AG04450 (cell line): ENCODE measurements around the gene UNC5C. TPM values are rescaled to one million over a fixed set of nuclear protein-coding genes. Genes with fewer than 3 reads are reported as not detected.
"Not testable (repeated sequence)": the region's sequence is repeated elsewhere in the genome, so short reads cannot be mapped to it uniquely, and the experiment has no call there.

Experiments
- CTCF ChIA-PET: fragments of 300-600, 350-600 bp; formaldehyde crosslinking; extraction: SDS; loops from one replicate; lab custom pipeline; 2022; ENCODE audit warnings: antibody characterized with exemption, inconsistent platforms; lab: Charles Lee
- POLR2A ChIA-PET: fragments of 350-600 bp; formaldehyde crosslinking; extraction: SDS; loops from one replicate; lab custom pipeline; 2021; ENCODE audit warnings: antibody characterized with exemption, inconsistent platforms; lab: Yijun Ruan, JAX
- DNase-seq: peaks from one replicate; pipeline ENCODE4 v3.0.0-alpha.2; 2011; ENCODE audit warnings: low read depth, low spot score
- H3K27ac ChIP-seq: one replicate; pipeline ENCODE4 v1.5.1; 2012; ENCODE audit warnings: low read depth, low read length, control low read depth
- H3K27me3 ChIP-seq: one replicate; pipeline ENCODE4 v1.6.0; 2012; ENCODE audit warnings: low read length; ENCODE audit not compliant: control insufficient read depth, insufficient read depth
- H3K4me3 ChIP-seq: 2 replicates; pipeline ENCODE4 v1.5.1; 2011; ENCODE audit warnings: mild to moderate bottlenecking, low read depth, low read length, control low read depth
- H3K9me3 ChIP-seq: 2 replicates; pipeline ENCODE4 v1.5.1; 2012; ENCODE audit warnings: low read length; ENCODE audit not compliant: control insufficient read depth, insufficient read depth
- polyA plus RNA-seq: library from polyadenylated mRNA; depleted of rRNA; stranded (reverse); fragments of >200 nt; gene quantifications from 2 replicates; pipeline ENCODE4 v1.2.3, GENCODE V29; 2011
- TF ChIP-seq, protein P1 (sequence below): IDR thresholded peaks from 2 replicates; pipeline ENCODE4 v1.5.1; 2011; ENCODE audit warnings: low read depth, low read length, control low read depth, inconsistent platforms

The UNC5C gene
- polyA plus RNA-seq, 1 experiment: 0.07 TPM

- DNase-seq: no peak
- ChIA-PET CTCF (interaction anchor here (0.9 kb wide), 1 partner anchor 11 kb away, joined by 5 read pairs; no protein-coding TSS in a partner anchor), POLR2A (no interaction called here)
- no peaks in the 10 kb centered on the region for H3K9me3 ChIP-seq
- no peak overlapping the region for H3K4me3 ChIP-seq
- H3K27me3 ChIP-seq: no peaks in the 10 kb centered on the region
- H3K27ac ChIP-seq: no peak overlapping the region
- TF ChIP-seq, protein P1, sequence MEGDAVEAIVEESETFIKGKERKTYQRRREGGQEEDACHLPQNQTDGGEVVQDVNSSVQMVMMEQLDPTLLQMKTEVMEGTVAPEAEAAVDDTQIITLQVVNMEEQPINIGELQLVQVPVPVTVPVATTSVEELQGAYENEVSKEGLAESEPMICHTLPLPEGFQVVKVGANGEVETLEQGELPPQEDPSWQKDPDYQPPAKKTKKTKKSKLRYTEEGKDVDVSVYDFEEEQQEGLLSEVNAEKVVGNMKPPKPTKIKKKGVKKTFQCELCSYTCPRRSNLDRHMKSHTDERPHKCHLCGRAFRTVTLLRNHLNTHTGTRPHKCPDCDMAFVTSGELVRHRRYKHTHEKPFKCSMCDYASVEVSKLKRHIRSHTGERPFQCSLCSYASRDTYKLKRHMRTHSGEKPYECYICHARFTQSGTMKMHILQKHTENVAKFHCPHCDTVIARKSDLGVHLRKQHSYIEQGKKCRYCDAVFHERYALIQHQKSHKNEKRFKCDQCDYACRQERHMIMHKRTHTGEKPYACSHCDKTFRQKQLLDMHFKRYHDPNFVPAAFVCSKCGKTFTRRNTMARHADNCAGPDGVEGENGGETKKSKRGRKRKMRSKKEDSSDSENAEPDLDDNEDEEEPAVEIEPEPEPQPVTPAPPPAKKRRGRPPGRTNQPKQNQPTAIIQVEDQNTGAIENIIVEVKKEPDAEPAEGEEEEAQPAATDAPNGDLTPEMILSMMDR: no peak
Observed at GRCh38 chr4:95178938-95179337, 369.8 kb downstream of the UNC5C start.

DNA sequence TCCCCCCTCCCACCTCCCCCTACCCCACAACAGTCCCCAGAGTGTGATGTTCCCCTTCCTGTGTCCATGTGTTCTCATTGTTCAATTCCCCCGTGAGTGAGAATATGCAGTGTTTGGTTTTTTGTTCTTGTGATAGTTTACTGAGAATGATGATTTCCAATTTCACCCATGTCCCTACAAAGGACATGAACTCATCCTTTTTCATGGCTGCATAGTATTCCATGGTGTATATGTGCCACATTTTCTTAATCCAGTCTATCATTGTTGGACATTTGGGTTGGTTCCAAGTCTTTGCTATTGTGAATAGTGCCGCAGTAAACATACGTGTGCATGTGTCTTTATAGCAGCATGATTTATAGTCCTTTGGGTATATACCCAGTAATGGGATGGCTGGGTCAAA is 377.4 kb downstream of the UNC5C start:
- CTCF ChIA-PET, H3K27ac ChIP-seq, POLR2A ChIA-PET, H3K27me3 ChIP-seq, H3K9me3 ChIP-seq, DNase-seq, H3K4me3 ChIP-seq: not testable (repeated sequence)

- ChIA-PET POLR2A (no interaction called here), CTCF (interaction anchor here (1.5 kb wide), 1 partner anchor 13 kb away, joined by 7 read pairs; no protein-coding TSS in a partner anchor)
- Histone ChIP-seq H3K4me3 (no peak overlapping the region), H3K27ac (no peak overlapping the region), H3K27me3 (no peaks in the 10 kb centered on the region), H3K9me3 (no peaks in the 10 kb centered on the region)
- DNase-seq: no peak
- TF ChIP-seq, protein P1: no peak
Observed at GRCh38 chr4:95170176-95170575, 378.6 kb downstream of the UNC5C start.

GRCh38 chr4:95167805-95168204 is 381.0 kb downstream of the UNC5C start:
- no peak overlapping the region for H3K4me3 ChIP-seq
- TF ChIP-seq, protein P1: no peak
- ChIA-PET CTCF (interaction anchor here (1.0 to 3.9 kb wide), 3 partner anchors 12 to 18 kb away, joined by 4 to 40 read pairs (median 5); no protein-coding TSS in a partner anchor), POLR2A (no interaction called here)
- no peak overlapping the region for H3K27ac ChIP-seq
- no peaks in the 10 kb centered on the region for H3K27me3 ChIP-seq
- DNase-seq: no peak
- no peaks in the 10 kb centered on the region for H3K9me3 ChIP-seq

GRCh38 chr4:95165926-95166524 is 382.7 kb downstream of the UNC5C start:
- no peak overlapping the region for H3K27ac ChIP-seq
- no peaks in the 10 kb centered on the region for H3K27me3 ChIP-seq
- TF ChIP-seq, protein P1: peak; percentile 63
- no peak overlapping the region for H3K4me3 ChIP-seq
- CTCF ChIA-PET: interaction anchor here (0.6 to 3.9 kb wide), 10 partner anchors 11 to 1050 kb away, joined by 3 to 40 read pairs (median 4); no protein-coding TSS in a partner anchor
- DNase-seq: peak; percentile 33
- H3K9me3 ChIP-seq: no peaks in the 10 kb centered on the region
- POLR2A ChIA-PET: no interaction called here
